ACC112 (cell line): ENCODE results near the gene HOXD1.

Experiments used
- H2AFZ ChIP-seq: fragments of 200-600 bp; sonication (generic); one replicate; pipeline ENCODE4 v1.6.0; 2017; ENCODE audit warnings: antibody characterized with exemption, low read length; ENCODE audit not compliant: unreplicated experiment
- H3K27ac ChIP-seq: fragments of 200-600 bp; sonication (generic); 2 replicates; pipeline ENCODE4 v1.5.1; 2014; ENCODE audit warnings: low read depth, mild to moderate bottlenecking, antibody characterized with exemption, low read length, moderate library complexity
- H3K27me3 ChIP-seq: fragments of 200-600 bp; sonication (generic); 2 replicates; pipeline ENCODE4 v1.6.1; 2014; ENCODE audit warnings: mild to moderate bottlenecking, antibody characterized with exemption, low read length, moderate library complexity, mixed read lengths; ENCODE audit not compliant: insufficient read depth
- H3K36me3 ChIP-seq: fragments of 200-600 bp; sonication (generic); 2 replicates; pipeline ENCODE4 v1.6.1; 2016; ENCODE audit warnings: mild to moderate bottlenecking, antibody characterized with exemption, low read length, moderate library complexity, mixed read lengths; ENCODE audit not compliant: insufficient read depth
- H3K4me1 ChIP-seq: fragments of 200-600 bp; sonication (generic); one replicate; pipeline ENCODE4 v1.6.1; 2016; ENCODE audit warnings: low read length, mixed read lengths; ENCODE audit not compliant: insufficient read depth, unreplicated experiment, control insufficient read depth
- H3K4me3 ChIP-seq: fragments of 200-600 bp; sonication (generic); 2 replicates; pipeline ENCODE4 v1.5.1; 2014; ENCODE audit warnings: mild to moderate bottlenecking, low read depth, low read length
- H3K79me2 ChIP-seq: fragments of 200-600 bp; sonication (generic); one replicate; pipeline ENCODE4 v1.6.0; 2016; ENCODE audit warnings: low read length; ENCODE audit not compliant: control insufficient read depth, unreplicated experiment, insufficient read depth

The HOXD1 gene

GRCh38 chr2:176155356-176156044, 33.0 kb upstream of the HOXD1 start:
- Histone ChIP-seq H3K27ac (no peak overlapping the region), H3K36me3 (no peaks in the 10 kb centered on the region), H3K4me3 (no peak overlapping the region), H3K4me1 (no peaks in the 10 kb centered on the region), H3K27me3 (no peaks in the 10 kb centered on the region), H2AFZ (no peak overlapping the region), H3K79me2 (no peaks in the 10 kb centered on the region)

- Histone ChIP-seq H3K79me2 (no peaks in the 10 kb centered on the region), H3K27me3 (no peaks in the 10 kb centered on the region), H3K4me3 (no peak overlapping the region), H3K36me3 (no peaks in the 10 kb centered on the region), H2AFZ (no peak overlapping the region), H3K27ac (no peak overlapping the region), H3K4me1 (peaks cover 2% of the 10 kb centered on the region)
These were observed 32.1 kb upstream of the HOXD1 start for GRCh38 chr2:176156301-176156806.

GRCh38 chr2:176156807-176157498, 31.5 kb upstream of the HOXD1 start, which contains the start of gene HOXD3:
Gene HOXD3 (plus strand): TSS chr2:176157307. CDS start chr2:176169115, 11,808 bp downstream.
- H3K27ac ChIP-seq: no peak within 1 kb of the TSS
- H3K27me3 ChIP-seq: no peaks in the 10 kb centered on the region
- H3K79me2 ChIP-seq: no peaks in the 10 kb centered on the region
- peak within 1 kb of the TSS; percentile 57 for H3K4me3 ChIP-seq
- H3K36me3 ChIP-seq: no peaks in the 10 kb centered on the region
- H3K4me1 ChIP-seq: peaks cover 7% of the 10 kb centered on the region
- no peak within 1 kb of the TSS for H2AFZ ChIP-seq

- H3K4me1 ChIP-seq: peaks cover 7% of the 10 kb centered on the region
These were observed 30.8 kb upstream of the HOXD1 start for GRCh38 chr2:176157499-176158185.

GRCh38 chr2:176158186-176158591, 30.3 kb upstream of the HOXD1 start:
- H3K36me3 ChIP-seq: no peaks in the 10 kb centered on the region
- H3K4me3 ChIP-seq: no peak overlapping the region
- no peak overlapping the region for H2AFZ ChIP-seq
- H3K79me2 ChIP-seq: no peaks in the 10 kb centered on the region
- no peaks in the 10 kb centered on the region for H3K27me3 ChIP-seq
- no peak overlapping the region for H3K27ac ChIP-seq
- H3K4me1 ChIP-seq: peaks cover 7% of the 10 kb centered on the region

More at GRCh38 chr2:176157499-176158185, 30.8 kb upstream of the HOXD1 start:
- Histone ChIP-seq H3K36me3 (no peaks in the 10 kb centered on the region), H3K4me3 (peak overlapping the region; percentile 57), H3K27ac (no peak overlapping the region), H3K27me3 (no peaks in the 10 kb centered on the region), H2AFZ (no peak overlapping the region), H3K79me2 (no peaks in the 10 kb centered on the region)

GRCh38 chr2:176158855-176159662, 29.4 kb upstream of the HOXD1 start:
- Histone ChIP-seq H3K4me3 (no peak overlapping the region), H2AFZ (no peak overlapping the region), H3K27me3 (no peaks in the 10 kb centered on the region), H3K36me3 (no peaks in the 10 kb centered on the region), H3K27ac (no peak overlapping the region), H3K4me1 (peaks cover 7% of the 10 kb centered on the region), H3K79me2 (no peaks in the 10 kb centered on the region)

- Histone ChIP-seq H3K79me2 (no peaks in the 10 kb centered on the region), H2AFZ (peak overlapping the region; percentile 54), H3K27ac (no peak overlapping the region), H3K36me3 (no peaks in the 10 kb centered on the region), H3K27me3 (no peaks in the 10 kb centered on the region), H3K4me1 (peaks cover 7% of the 10 kb centered on the region), H3K4me3 (peak overlapping the region; percentile 76)
These were observed 28.7 kb upstream of the HOXD1 start for GRCh38 chr2:176159663-176160250.

GRCh38 chr2:176160251-176160985, 28.1 kb upstream of the HOXD1 start:
- Histone ChIP-seq H3K36me3 (no peaks in the 10 kb centered on the region), H3K4me1 (peaks cover 7% of the 10 kb centered on the region), H3K27me3 (no peaks in the 10 kb centered on the region), H3K79me2 (no peaks in the 10 kb centered on the region), H3K27ac (no peak overlapping the region), H3K4me3 (peak overlapping the region; percentile 76), H2AFZ (peak overlapping the region; percentile 54)

GRCh38 chr2:176160986-176161824, 27.3 kb upstream of the HOXD1 start:
- Histone ChIP-seq H3K27me3 (no peaks in the 10 kb centered on the region), H3K4me3 (peak overlapping the region; percentile 76), H3K79me2 (no peaks in the 10 kb centered on the region), H2AFZ (peak overlapping the region; percentile 86), H3K4me1 (peaks cover 7% of the 10 kb centered on the region), H3K36me3 (no peaks in the 10 kb centered on the region), H3K27ac (no peak overlapping the region)
